ENCODE data around the gene MS4A10.

The MS4A10 gene

GRCh38 chr11:60844870-60845221 is 59.7 kb downstream of the MS4A10 start:
- no peak for TF ChIP-seq CTCF (IDR thresholded peaks at IDR 0.05; ENCODE audit: control insufficient read depth, insufficient read depth, low read depth, low read length, missing control alignments)

DNA sequence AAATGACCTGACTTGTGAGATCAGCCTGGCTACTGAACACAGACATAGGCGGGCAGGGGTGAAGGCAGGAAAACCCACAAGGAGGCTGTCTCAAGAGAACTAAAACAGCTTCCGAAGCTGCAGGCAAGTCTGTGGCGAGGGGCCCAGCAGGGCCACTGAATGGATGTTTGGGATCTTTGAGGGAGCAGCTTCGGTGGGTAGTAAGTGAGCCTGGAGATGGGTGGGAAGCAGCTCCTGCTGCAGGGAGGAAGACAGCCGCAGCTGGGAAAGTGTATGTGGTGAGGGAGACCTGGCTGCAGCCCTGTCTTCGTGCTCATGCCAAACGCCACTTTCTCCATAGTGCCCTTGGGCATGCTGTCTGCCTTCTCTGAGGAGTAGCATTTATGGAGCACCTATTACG is 60.2 kb downstream of the MS4A10 start:
- no peak for DNase-seq (ENCODE audit: low read depth)
- H3K4me3 ChIP-seq (ENCODE audit: control insufficient read depth, low read depth, low read length): no peak overlapping the region
- no peak for TF ChIP-seq CTCF (IDR thresholded peaks at IDR 0.05; ENCODE audit: control insufficient read depth, insufficient read depth, low read depth, low read length, missing control alignments)

More at GRCh38 chr11:60844870-60845221, 59.7 kb downstream of the MS4A10 start:
- no peak for DNase-seq (ENCODE audit: low read depth)
- no peak overlapping the region for H3K4me3 ChIP-seq (ENCODE audit: control insufficient read depth, low read depth, low read length)

- no peak for TF ChIP-seq CTCF (IDR thresholded peaks at IDR 0.05; ENCODE audit: control insufficient read depth, insufficient read depth, low read depth, low read length, missing control alignments)
- H3K4me3 ChIP-seq (ENCODE audit: control insufficient read depth, low read depth, low read length): no peak overlapping the region
- no peak for DNase-seq (ENCODE audit: low read depth)
Observed at GRCh38 chr11:60847281-60847680, 62.1 kb downstream of the MS4A10 start.

GRCh38 chr11:60847896-60848295 is 62.8 kb downstream of the MS4A10 start:
- no peak for TF ChIP-seq CTCF (IDR thresholded peaks at IDR 0.05; ENCODE audit: control insufficient read depth, insufficient read depth, low read depth, low read length, missing control alignments)
- DNase-seq (ENCODE audit: low read depth): no peak
- H3K4me3 ChIP-seq (ENCODE audit: control insufficient read depth, low read depth, low read length): no peak overlapping the region

DNA sequence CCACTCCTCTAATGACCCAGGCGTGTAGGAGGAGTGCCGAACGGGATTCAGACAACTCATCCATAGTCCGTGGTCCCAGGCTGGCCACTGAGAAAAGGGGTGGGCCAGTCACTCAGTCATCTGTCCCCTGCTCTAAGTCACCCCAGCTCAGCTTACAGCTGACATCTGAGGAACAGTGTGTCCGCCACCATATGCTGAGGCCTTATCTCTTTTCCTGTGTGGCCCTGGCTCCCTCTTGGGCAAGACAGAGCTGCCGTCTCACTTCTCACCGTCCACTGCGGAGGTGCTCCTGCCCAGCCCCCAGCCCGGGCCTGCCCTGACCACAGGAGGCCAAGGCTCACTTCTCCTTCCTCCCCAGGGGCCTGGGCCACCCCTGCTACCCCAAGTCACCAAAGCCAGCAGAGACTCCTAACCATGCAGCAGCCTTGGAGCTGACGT is 63.6 kb downstream of the MS4A10 start:
- no peak overlapping the region for H3K4me3 ChIP-seq (ENCODE audit: control insufficient read depth, low read depth, low read length)
- TF ChIP-seq CTCF (IDR thresholded peaks at IDR 0.05; ENCODE audit: control insufficient read depth, insufficient read depth, low read depth, low read length, missing control alignments): no peak
- DNase-seq (ENCODE audit: low read depth): no peak

DNA sequence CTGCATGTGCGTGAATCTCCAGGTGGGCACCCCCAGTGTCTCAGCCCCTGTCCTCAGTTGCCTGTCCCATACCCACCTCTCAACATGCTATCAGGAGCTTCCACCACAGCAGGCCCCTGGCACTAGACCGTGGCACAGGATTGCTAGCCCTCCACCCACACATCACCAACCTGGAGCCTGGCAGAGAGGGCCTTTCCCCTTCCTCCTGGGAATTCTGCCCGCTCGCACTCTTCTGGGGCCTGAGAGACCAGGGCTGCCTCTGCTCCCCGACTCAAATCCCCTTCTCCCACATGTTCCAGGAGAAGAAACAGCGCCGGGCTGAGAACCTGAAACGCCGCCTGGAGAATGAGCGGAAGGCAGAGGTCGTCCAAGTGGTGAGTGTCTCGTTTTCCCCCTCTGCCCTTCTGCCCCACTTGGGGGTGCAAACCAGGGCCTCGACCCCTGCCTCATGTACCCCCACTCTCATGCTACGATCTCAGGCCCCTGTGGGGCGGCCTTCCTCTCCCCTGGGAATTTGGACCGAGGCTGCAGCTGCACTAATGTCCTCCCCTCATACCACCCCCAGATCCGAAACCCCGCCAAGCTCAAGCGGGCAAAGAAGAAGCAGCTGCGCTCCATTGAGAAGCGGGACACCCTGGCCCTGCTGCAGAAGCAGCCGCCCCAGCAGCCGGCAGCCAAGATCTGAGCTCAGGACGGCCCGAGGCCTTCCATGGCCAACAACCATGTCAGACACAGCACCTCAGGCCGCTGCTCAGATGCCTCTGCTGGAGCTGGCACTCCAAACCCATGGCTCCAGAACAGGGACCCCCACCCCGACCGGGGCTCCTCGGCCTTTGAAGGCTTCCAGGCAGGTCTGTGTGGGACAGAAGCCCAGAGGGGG is 64.7 kb downstream of the MS4A10 start:
- DNase-seq (ENCODE audit: low read depth): no peak
- TF ChIP-seq CTCF (IDR thresholded peaks at IDR 0.05; ENCODE audit: control insufficient read depth, insufficient read depth, low read depth, low read length, missing control alignments): no peak
- no peak overlapping the region for H3K4me3 ChIP-seq (ENCODE audit: control insufficient read depth, low read depth, low read length)
